Liver (tissue), 9 donors: ENCODE measurements around the gene KISS1. TPM values are rescaled to one million over a fixed set of nuclear protein-coding genes. Genes with fewer than 3 reads are reported as not detected.

Experiments
- DNase-seq: peaks from one replicate; pipeline ENCODE4 v3.0.0-alpha.2; 2017; ENCODE audit warnings: low spot score
- H3K27ac ChIP-seq, 2 donors: one replicate each; pipeline ENCODE4 v1.7.0; 2013; ENCODE audit warnings: inconsistent platforms in 2 of 2, low read length in 2 of 2, control low read depth in 1 of 2, low read depth in 1 of 2, mild to moderate bottlenecking in 1 of 2
- H3K27me3 ChIP-seq, 4 donors: one replicate each; pipeline versions ENCODE4 v1.6.1 to v1.7.0; 2013; ENCODE audit warnings: low read length in 3 of 4, inconsistent platforms in 1 of 4, mild to moderate bottlenecking in 1 of 4, moderate library complexity in 1 of 4; ENCODE audit not compliant: control insufficient read depth in 4 of 4, insufficient read depth in 4 of 4
- H3K36me3 ChIP-seq, 4 donors: one replicate each; pipeline versions ENCODE4 v1.6.1 to v1.7.0; 2013; ENCODE audit warnings: low read length in 3 of 4, mild to moderate bottlenecking in 3 of 4, low read depth in 1 of 4, moderate library complexity in 1 of 4; ENCODE audit not compliant: control insufficient read depth in 4 of 4, insufficient read depth in 3 of 4
- H3K4me1 ChIP-seq, 4 donors: one replicate each; pipeline versions ENCODE4 v1.6.1 to v1.7.0; 2013; ENCODE audit warnings: low read length in 3 of 4, mild to moderate bottlenecking in 3 of 4, moderate library complexity in 1 of 4; ENCODE audit not compliant: control insufficient read depth in 4 of 4, insufficient read depth in 4 of 4
- H3K4me3 ChIP-seq, 3 donors: one replicate each; pipeline versions ENCODE4 v1.6.1 to v1.7.0; 2013; ENCODE audit warnings: low read length in 3 of 3, control low read depth in 1 of 3, low read depth in 1 of 3, mild to moderate bottlenecking in 1 of 3
- H3K9ac ChIP-seq, 2 donors: one replicate each; pipeline ENCODE4 v1.7.0; 2013; ENCODE audit warnings: low read length in 2 of 2, mild to moderate bottlenecking in 2 of 2, moderate library complexity in 2 of 2, control low read depth in 1 of 2, low read depth in 1 of 2
- H3K9me3 ChIP-seq, 4 donors: one replicate each; pipeline versions ENCODE4 v1.6.1 to v1.7.0; 2013; ENCODE audit warnings: low read length in 3 of 4; ENCODE audit not compliant: control insufficient read depth in 4 of 4
- EGR1 ChIP-seq, 2 donors: IDR thresholded peaks; 2 replicates each; pipeline ENCODE4 v1.6.1; 2016 to 2018; ENCODE audit warnings: antibody characterized with exemption in 2 of 2, low read depth in 2 of 2
- FOXA1 ChIP-seq: IDR thresholded peaks from 2 replicates; pipeline ENCODE4 v1.6.1; 2016; ENCODE audit warnings: antibody characterized with exemption
- FOXA2 ChIP-seq: IDR thresholded peaks from 2 replicates; pipeline ENCODE4 v1.6.1; 2016; ENCODE audit warnings: antibody characterized with exemption
- GABPA ChIP-seq, 2 donors: IDR thresholded peaks in 1 of 2; conservative IDR thresholded peaks in 1 of 2; 2 replicates each; pipeline ENCODE4 v1.6.1; 2016; ENCODE audit warnings: antibody characterized with exemption in 2 of 2, mild to moderate bottlenecking in 1 of 2, moderate library complexity in 1 of 2
- HNF4A ChIP-seq, 2 donors: conservative IDR thresholded peaks; 2 replicates each; pipeline ENCODE4 v1.6.1; 2016; ENCODE audit warnings: antibody characterized with exemption in 2 of 2, mild to moderate bottlenecking in 2 of 2
- HNF4G ChIP-seq: IDR thresholded peaks from 2 replicates; pipeline ENCODE4 v1.6.1; 2016; ENCODE audit warnings: antibody characterized with exemption
- JUND ChIP-seq, 2 donors: IDR thresholded peaks; 2 replicates each; pipeline ENCODE4 v1.6.1; 2016; ENCODE audit warnings: antibody characterized with exemption in 2 of 2
- NR2F2 ChIP-seq: IDR thresholded peaks from 2 replicates; pipeline ENCODE4 v1.6.1; 2016; ENCODE audit warnings: antibody characterized with exemption
- RAD21 ChIP-seq, 2 donors: IDR thresholded peaks; 2 replicates each; pipeline ENCODE4 v1.6.1; 2016; ENCODE audit warnings: antibody characterized with exemption in 2 of 2, mild to moderate bottlenecking in 2 of 2
- RXRA ChIP-seq, 2 donors: IDR thresholded peaks; 2 replicates each; pipeline ENCODE4 v1.6.1; 2017 to 2018; ENCODE audit warnings: antibody characterized with exemption in 2 of 2, mild to moderate bottlenecking in 1 of 2
- SP1 ChIP-seq: IDR thresholded peaks from 2 replicates; pipeline ENCODE4 v1.6.1; 2018; ENCODE audit warnings: antibody characterized with exemption, mild to moderate bottlenecking
- TAF1 ChIP-seq: conservative IDR thresholded peaks from 2 replicates; pipeline ENCODE4 v1.6.1; 2016; ENCODE audit warnings: antibody characterized with exemption, mild to moderate bottlenecking
- YY1 ChIP-seq: IDR thresholded peaks from 2 replicates; pipeline ENCODE4 v1.6.1; 2016; ENCODE audit warnings: antibody characterized with exemption, mild to moderate bottlenecking
- WGBS: extraction: QIAGEN DNeasy Blood & Tissue Kit; methylation state at CpG from one replicate; pipeline ENCODE4 v1.1.7; 2013; 5-methylcytosine and 5-hydroxymethylcytosine counted together
- polyA plus RNA-seq, 2 donors: library from polyadenylated mRNA; stranded (reverse) in 1 of 2; unstranded in 1 of 2; fragments of 200-250 nt in 1 of 2; fragments of >200 nt in 1 of 2; fragmentation: Nextera tagmentation in 1 of 2; extraction: Ambion mirVana in 1 of 2; gene quantifications; one replicate each; pipeline versions ENCODE4 v1.2.1 to v1.2.3, GENCODE V29; 2013 to 2015
- total RNA-seq, 2 donors: library from RNA; depleted of rRNA; stranded (reverse); fragments of >200 nt; gene quantifications; one replicate each; pipeline ENCODE4 v1.2.3, GENCODE V29; 2014
- TF ChIP-seq, protein P1 (sequence below): IDR thresholded peaks from 2 replicates; pipeline ENCODE4 v1.6.1; 2016; ENCODE audit warnings: antibody characterized with exemption
- TF ChIP-seq, protein P2 (sequence below): IDR thresholded peaks from 2 replicates; pipeline ENCODE4 v1.6.1; 2016; ENCODE audit warnings: antibody characterized with exemption
- TF ChIP-seq, protein P3 (sequence below): fragments of 150-350 bp; IDR thresholded peaks from 2 replicates; pipeline ENCODE4 v1.5.1; 2017; ENCODE audit warnings: improper control_type of control experiment, low read depth, low read length; ENCODE audit not compliant: missing input control
- TF ChIP-seq, protein P4 (sequence below): IDR thresholded peaks from 2 replicates; pipeline ENCODE4 v1.6.1; 2016; ENCODE audit warnings: antibody characterized with exemption, mild to moderate bottlenecking
- TF ChIP-seq, protein P5 (sequence below): IDR thresholded peaks from 2 replicates; pipeline ENCODE4 v1.6.1; 2016; ENCODE audit warnings: antibody characterized with exemption
- donor health status: healthy.
- donor health status: healthy.
- donor health status: healthy.
- donor health status: healthy.
- donor health status: healthy.

The KISS1 gene
- total and polyA plus RNA-seq, 4 donors, result 0.50 to 1.4 TPM; not detected in 2

GRCh38 chr1:204199579-204199978 is 3.3 kb upstream of the KISS1 start:
- no peak for DNase-seq
- Histone ChIP-seq H3K27ac (no peak overlapping the region), H3K4me3 (no peak overlapping the region), H3K36me3 (peaks cover 0 to 2% (median 0%) of the 10 kb centered on the region in 4 donors), H3K9me3 (no peaks in the 10 kb centered on the region), H3K9ac (no peak overlapping the region), H3K27me3 (no peaks in the 10 kb centered on the region), H3K4me1 (peaks cover 0 to 2% (median 0%) of the 10 kb centered on the region in 4 donors)
- 82% methylated on average over 9 of the region's 9 CpGs for WGBS
- TF ChIP-seq, protein P1, sequence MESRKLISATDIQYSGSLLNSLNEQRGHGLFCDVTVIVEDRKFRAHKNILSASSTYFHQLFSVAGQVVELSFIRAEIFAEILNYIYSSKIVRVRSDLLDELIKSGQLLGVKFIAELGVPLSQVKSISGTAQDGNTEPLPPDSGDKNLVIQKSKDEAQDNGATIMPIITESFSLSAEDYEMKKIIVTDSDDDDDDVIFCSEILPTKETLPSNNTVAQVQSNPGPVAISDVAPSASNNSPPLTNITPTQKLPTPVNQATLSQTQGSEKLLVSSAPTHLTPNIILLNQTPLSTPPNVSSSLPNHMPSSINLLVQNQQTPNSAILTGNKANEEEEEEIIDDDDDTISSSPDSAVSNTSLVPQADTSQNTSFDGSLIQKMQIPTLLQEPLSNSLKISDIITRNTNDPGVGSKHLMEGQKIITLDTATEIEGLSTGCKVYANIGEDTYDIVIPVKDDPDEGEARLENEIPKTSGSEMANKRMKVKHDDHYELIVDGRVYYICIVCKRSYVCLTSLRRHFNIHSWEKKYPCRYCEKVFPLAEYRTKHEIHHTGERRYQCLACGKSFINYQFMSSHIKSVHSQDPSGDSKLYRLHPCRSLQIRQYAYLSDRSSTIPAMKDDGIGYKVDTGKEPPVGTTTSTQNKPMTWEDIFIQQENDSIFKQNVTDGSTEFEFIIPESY, result no peak

DNA sequence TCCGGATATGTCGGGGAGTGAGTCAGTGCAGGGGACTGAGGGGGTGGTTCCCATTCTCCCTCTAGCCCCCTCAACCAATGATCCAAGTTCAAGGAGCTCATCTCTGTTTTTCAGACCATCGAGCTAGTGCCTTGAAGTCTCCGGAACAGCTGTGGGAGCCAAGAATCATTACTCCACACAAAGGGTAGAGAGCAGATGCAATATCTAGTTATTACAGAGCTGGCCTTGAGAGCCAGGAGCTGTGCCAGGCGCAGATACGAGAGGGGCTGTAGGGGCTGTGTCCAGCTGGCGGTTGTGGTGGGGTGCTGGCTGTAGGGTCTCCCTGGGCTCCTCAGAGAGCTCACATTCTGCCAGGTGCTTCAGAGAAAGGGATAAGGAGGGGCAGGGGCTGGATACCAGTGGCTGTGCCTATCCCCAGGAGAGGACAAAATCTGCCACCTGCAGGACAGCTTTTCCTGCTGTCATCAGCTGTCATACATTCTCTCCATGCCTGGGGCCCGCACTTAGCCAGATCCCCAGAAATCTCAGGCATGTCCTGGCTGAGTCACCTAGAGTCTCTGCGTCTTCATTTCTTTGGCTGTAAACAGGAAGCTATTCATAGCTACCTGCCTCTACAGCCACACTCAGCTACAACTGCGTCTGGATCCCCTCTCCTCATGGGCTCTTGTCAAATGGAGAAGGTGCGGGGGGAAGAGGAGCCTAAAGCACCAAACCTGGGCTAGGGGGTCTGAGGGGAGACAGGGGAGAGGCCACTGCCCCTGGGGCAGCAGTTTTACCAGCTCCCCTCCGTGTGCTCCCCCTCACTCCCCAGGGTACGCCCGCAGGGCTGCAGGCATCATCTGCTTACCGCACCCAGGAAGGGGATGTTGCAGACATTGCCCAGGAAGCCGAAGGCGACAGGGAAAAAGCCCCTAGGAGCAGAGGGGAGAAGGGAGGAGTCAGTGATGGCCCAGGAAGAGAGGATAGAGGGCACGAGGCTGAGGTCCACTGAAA is 2.4 kb upstream of the KISS1 start:
- Histone ChIP-seq H3K4me1 (peaks cover 0 to 2% (median 0%) of the 10 kb centered on the region in 4 donors), H3K36me3 (peaks cover 0 to 2% (median 0%) of the 10 kb centered on the region in 4 donors), H3K4me3 (no peak overlapping the region), H3K27me3 (no peaks in the 10 kb centered on the region), H3K9me3 (no peaks in the 10 kb centered on the region), H3K9ac (no peak overlapping the region), H3K27ac (no peak overlapping the region)
- DNase-seq, result no peak
- no peak for TF ChIP-seq JUND (IDR thresholded peaks at IDR 0.05)
- TF ChIP-seq FOXA2, result no peak
- no peak for TF ChIP-seq RAD21 (IDR thresholded peaks at IDR 0.05)
- no peak for TF ChIP-seq HNF4A (conservative IDR thresholded peaks at IDR 0.05)
- no peak for TF ChIP-seq SP1
- TF ChIP-seq EGR1 (IDR thresholded peaks at IDR 0.05; ENCODE audit: low read depth in 2 of 2), result no peak
- no peak for TF ChIP-seq TAF1
- TF ChIP-seq, protein P2, sequence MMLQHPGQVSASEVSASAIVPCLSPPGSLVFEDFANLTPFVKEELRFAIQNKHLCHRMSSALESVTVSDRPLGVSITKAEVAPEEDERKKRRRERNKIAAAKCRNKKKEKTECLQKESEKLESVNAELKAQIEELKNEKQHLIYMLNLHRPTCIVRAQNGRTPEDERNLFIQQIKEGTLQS, result no peak
- TF ChIP-seq YY1, result no peak
- TF ChIP-seq, protein P3, sequence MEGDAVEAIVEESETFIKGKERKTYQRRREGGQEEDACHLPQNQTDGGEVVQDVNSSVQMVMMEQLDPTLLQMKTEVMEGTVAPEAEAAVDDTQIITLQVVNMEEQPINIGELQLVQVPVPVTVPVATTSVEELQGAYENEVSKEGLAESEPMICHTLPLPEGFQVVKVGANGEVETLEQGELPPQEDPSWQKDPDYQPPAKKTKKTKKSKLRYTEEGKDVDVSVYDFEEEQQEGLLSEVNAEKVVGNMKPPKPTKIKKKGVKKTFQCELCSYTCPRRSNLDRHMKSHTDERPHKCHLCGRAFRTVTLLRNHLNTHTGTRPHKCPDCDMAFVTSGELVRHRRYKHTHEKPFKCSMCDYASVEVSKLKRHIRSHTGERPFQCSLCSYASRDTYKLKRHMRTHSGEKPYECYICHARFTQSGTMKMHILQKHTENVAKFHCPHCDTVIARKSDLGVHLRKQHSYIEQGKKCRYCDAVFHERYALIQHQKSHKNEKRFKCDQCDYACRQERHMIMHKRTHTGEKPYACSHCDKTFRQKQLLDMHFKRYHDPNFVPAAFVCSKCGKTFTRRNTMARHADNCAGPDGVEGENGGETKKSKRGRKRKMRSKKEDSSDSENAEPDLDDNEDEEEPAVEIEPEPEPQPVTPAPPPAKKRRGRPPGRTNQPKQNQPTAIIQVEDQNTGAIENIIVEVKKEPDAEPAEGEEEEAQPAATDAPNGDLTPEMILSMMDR, result no peak
- no peak for TF ChIP-seq RXRA (IDR thresholded peaks at IDR 0.05)
- TF ChIP-seq GABPA (IDR thresholded peaks at IDR 0.05 in 1 of 2, conservative IDR thresholded peaks at IDR 0.05 in 1 of 2), result no peak
- TF ChIP-seq, protein P4, sequence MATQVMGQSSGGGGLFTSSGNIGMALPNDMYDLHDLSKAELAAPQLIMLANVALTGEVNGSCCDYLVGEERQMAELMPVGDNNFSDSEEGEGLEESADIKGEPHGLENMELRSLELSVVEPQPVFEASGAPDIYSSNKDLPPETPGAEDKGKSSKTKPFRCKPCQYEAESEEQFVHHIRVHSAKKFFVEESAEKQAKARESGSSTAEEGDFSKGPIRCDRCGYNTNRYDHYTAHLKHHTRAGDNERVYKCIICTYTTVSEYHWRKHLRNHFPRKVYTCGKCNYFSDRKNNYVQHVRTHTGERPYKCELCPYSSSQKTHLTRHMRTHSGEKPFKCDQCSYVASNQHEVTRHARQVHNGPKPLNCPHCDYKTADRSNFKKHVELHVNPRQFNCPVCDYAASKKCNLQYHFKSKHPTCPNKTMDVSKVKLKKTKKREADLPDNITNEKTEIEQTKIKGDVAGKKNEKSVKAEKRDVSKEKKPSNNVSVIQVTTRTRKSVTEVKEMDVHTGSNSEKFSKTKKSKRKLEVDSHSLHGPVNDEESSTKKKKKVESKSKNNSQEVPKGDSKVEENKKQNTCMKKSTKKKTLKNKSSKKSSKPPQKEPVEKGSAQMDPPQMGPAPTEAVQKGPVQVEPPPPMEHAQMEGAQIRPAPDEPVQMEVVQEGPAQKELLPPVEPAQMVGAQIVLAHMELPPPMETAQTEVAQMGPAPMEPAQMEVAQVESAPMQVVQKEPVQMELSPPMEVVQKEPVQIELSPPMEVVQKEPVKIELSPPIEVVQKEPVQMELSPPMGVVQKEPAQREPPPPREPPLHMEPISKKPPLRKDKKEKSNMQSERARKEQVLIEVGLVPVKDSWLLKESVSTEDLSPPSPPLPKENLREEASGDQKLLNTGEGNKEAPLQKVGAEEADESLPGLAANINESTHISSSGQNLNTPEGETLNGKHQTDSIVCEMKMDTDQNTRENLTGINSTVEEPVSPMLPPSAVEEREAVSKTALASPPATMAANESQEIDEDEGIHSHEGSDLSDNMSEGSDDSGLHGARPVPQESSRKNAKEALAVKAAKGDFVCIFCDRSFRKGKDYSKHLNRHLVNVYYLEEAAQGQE, result no peak
- TF ChIP-seq, protein P5, sequence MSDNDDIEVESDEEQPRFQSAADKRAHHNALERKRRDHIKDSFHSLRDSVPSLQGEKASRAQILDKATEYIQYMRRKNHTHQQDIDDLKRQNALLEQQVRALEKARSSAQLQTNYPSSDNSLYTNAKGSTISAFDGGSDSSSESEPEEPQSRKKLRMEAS, result no peak
- no peak for TF ChIP-seq FOXA1
- TF ChIP-seq, protein P1, result no peak
- TF ChIP-seq HNF4G, result no peak
- no peak for TF ChIP-seq NR2F2
- WGBS, result 83% methylated on average over 18 of the region's 18 CpGs
